Liver (tissue), 3 donors: Measurements from ENCODE around the gene PARP2.

Experiments
- CTCF ChIP-seq: fragments of 150-350 bp; IDR thresholded peaks from 2 replicates; pipeline ENCODE4 v1.5.1; 2017; ENCODE audit warnings: improper control_type of control experiment, low read depth, low read length; ENCODE audit not compliant: missing input control
- EGR1 ChIP-seq, 2 donors: IDR thresholded peaks; 2 replicates each; pipeline ENCODE4 v1.6.1; 2016 to 2018; ENCODE audit warnings: antibody characterized with exemption in 2 of 2, low read depth in 2 of 2
- JUND ChIP-seq, 2 donors: IDR thresholded peaks; 2 replicates each; pipeline ENCODE4 v1.6.1; 2016; ENCODE audit warnings: antibody characterized with exemption in 2 of 2
- RXRA ChIP-seq, 2 donors: IDR thresholded peaks; 2 replicates each; pipeline ENCODE4 v1.6.1; 2017 to 2018; ENCODE audit warnings: antibody characterized with exemption in 2 of 2, mild to moderate bottlenecking in 1 of 2
- TAF1 ChIP-seq: conservative IDR thresholded peaks from 2 replicates; pipeline ENCODE4 v1.6.1; 2016; ENCODE audit warnings: antibody characterized with exemption, mild to moderate bottlenecking
- donor health status: healthy.
- donor health status: healthy.

GRCh38 chr14:20332431-20332787 is 11.0 kb upstream of the PARP2 start:
- no peak for TF ChIP-seq RXRA (IDR thresholded peaks at IDR 0.05)
- no peak for TF ChIP-seq TAF1
- no peak for TF ChIP-seq CTCF
- no peak for TF ChIP-seq JUND (IDR thresholded peaks at IDR 0.05)
- no peak for TF ChIP-seq EGR1 (IDR thresholded peaks at IDR 0.05; ENCODE audit: low read depth in 2 of 2)
